IMR-90 (cell line): ENCODE data around the gene STAT5B. TPM values are rescaled to one million over a fixed set of nuclear protein-coding genes. Genes with fewer than 3 reads are reported as not detected.

ENCODE experiments used
- ATAC-seq: fragments of 200-7000 bp; cut with Tn5 transposase; 2 replicates; pipeline ENCODE4 v1.9.1; 2020; ENCODE audit warnings: low read depth, mild to moderate bottlenecking, moderate library complexity
- BruUV-seq: library from RNA; stranded (reverse); fragments of 400-500 nt; replicated peaks from 2 replicates; lab custom pipeline; 2021; lab: Mats Ljungman, UMichigan
- CTCF ChIA-PET: fragments of 300-600 bp; formaldehyde crosslinking; extraction: SDS; loops from one replicate; lab custom pipeline; 2021; ENCODE audit warnings: antibody characterized with exemption; lab: Yijun Ruan, JAX
- POLR2A ChIA-PET: fragments of 300-600 bp; sonication (Branson Sonifier 250); formaldehyde crosslinking; loops from one replicate; lab custom pipeline; 2022; ENCODE audit warnings: antibody characterized with exemption; ENCODE audit not compliant: unreplicated experiment; lab: Charles Lee
- DNase-seq: peaks from one replicate; pipeline ENCODE4 v3.0.0; 2013
- H2AFZ ChIP-seq: replicated peaks from 2 replicates; pipeline ENCODE3; 2013; ENCODE audit warnings: low read length, mild to moderate bottlenecking; ENCODE audit not compliant: poor library complexity
- H2AK5ac ChIP-seq: 2 replicates; pipeline ENCODE4 v1.6.1; 2013; ENCODE audit warnings: low read depth, low read length, inconsistent platforms
- H2AK9ac ChIP-seq: replicated peaks from 2 replicates; pipeline ENCODE3; 2013; ENCODE audit warnings: mild to moderate bottlenecking, low read depth, low read length, moderate library complexity; ENCODE audit not compliant: poor library complexity
- H2BK120ac ChIP-seq: 2 replicates; pipeline ENCODE4 v1.6.1; 2013; ENCODE audit warnings: low read depth, low read length, inconsistent platforms
- H2BK15ac ChIP-seq: 3 replicates; pipeline ENCODE4 v1.6.1; 2013; ENCODE audit warnings: low read depth, low read length, inconsistent platforms
- H2BK20ac ChIP-seq: 2 replicates; pipeline ENCODE4 v1.6.1; 2013; ENCODE audit warnings: low read depth, mild to moderate bottlenecking, inconsistent platforms, low read length, moderate library complexity
- H2BK5ac ChIP-seq: 2 replicates; pipeline ENCODE4 v1.6.1; 2013; ENCODE audit warnings: mild to moderate bottlenecking, low read depth, low read length, inconsistent platforms; ENCODE audit not compliant: poor library complexity, severe bottlenecking
- H3K14ac ChIP-seq: replicated peaks from 2 replicates; pipeline ENCODE4 v1.6.1; 2013; ENCODE audit warnings: low read depth, low read length, inconsistent platforms
- H3K18ac ChIP-seq: 2 replicates; pipeline ENCODE4 v1.6.1; 2013; ENCODE audit warnings: low read depth, low read length, control low read depth
- H3K23ac ChIP-seq: 2 replicates; pipeline ENCODE4 v1.6.1; 2013; ENCODE audit warnings: low read depth, low read length, inconsistent platforms
- H3K27ac ChIP-seq: 2 replicates; pipeline ENCODE4 v1.5.1; 2013; ENCODE audit warnings: mild to moderate bottlenecking, control low read depth, low read length; ENCODE audit not compliant: insufficient read depth
- H3K27me3 ChIP-seq: 2 replicates; pipeline ENCODE4 v1.6.1; 2013; ENCODE audit warnings: low read length; ENCODE audit not compliant: control insufficient read depth, insufficient read depth
- H3K36me3 ChIP-seq: 2 replicates; pipeline ENCODE4 v1.6.1; 2013; ENCODE audit warnings: low read length, mixed read lengths; ENCODE audit not compliant: control insufficient read depth, insufficient read depth
- H3K4ac ChIP-seq: 2 replicates; pipeline ENCODE4 v1.6.1; 2013; ENCODE audit warnings: low read depth, low read length, inconsistent platforms
- H3K4me1 ChIP-seq: 2 replicates; pipeline ENCODE4 v1.6.1; 2013; ENCODE audit warnings: low read length, mixed read lengths; ENCODE audit not compliant: control insufficient read depth, insufficient read depth
- H3K4me2 ChIP-seq: 2 replicates; pipeline ENCODE4 v1.6.1; 2013; ENCODE audit warnings: low read depth, mild to moderate bottlenecking, control low read depth, low read length, moderate library complexity
- H3K4me3 ChIP-seq: 2 replicates; pipeline ENCODE4 v1.5.1; 2013; ENCODE audit warnings: low read depth, mild to moderate bottlenecking, control low read depth, low read length, moderate library complexity; ENCODE audit not compliant: insufficient read depth
- H3K56ac ChIP-seq: 2 replicates; pipeline ENCODE4 v1.6.1; 2013; ENCODE audit warnings: low read length, inconsistent platforms; ENCODE audit not compliant: insufficient read depth; ENCODE audit errors: extremely low read depth
- H3K79me1 ChIP-seq, 2 experiments: 2 replicates each; pipeline ENCODE4 v1.6.1; 2013; ENCODE audit warnings: low read length in 2 of 2, inconsistent platforms in 1 of 2, low read depth in 1 of 2
- H3K9ac ChIP-seq: 2 replicates; pipeline ENCODE4 v1.6.1; 2013; ENCODE audit warnings: low read depth, low read length, control low read depth
- H3K9me1 ChIP-seq: 2 replicates; pipeline ENCODE4 v1.6.1; 2013; ENCODE audit warnings: low read length, inconsistent platforms; ENCODE audit not compliant: insufficient read depth
- H3K9me3 ChIP-seq: 2 replicates; pipeline ENCODE4 v1.6.1; 2013; ENCODE audit warnings: low read length; ENCODE audit not compliant: control insufficient read depth, insufficient read depth
- H4K20me1 ChIP-seq: 2 replicates; pipeline ENCODE4 v1.6.1; 2013; ENCODE audit warnings: low read length, inconsistent platforms; ENCODE audit not compliant: insufficient read depth
- H4K5ac ChIP-seq: 2 replicates; pipeline ENCODE4 v1.6.1; 2013; ENCODE audit warnings: mild to moderate bottlenecking, low read depth, low read length, control low read depth
- H4K8ac ChIP-seq, 2 experiments: 2 replicates each; pipeline ENCODE4 v1.6.1; 2013; ENCODE audit warnings: low read depth in 2 of 2, low read length in 2 of 2, control low read depth in 1 of 2, inconsistent platforms in 1 of 2
- H4K91ac ChIP-seq: 2 replicates; pipeline ENCODE4 v1.6.1; 2013; ENCODE audit warnings: low read depth, low read length, inconsistent platforms; ENCODE audit not compliant: insufficient read depth
- NFE2L2 ChIP-seq: fragments of 150-350 bp; IDR thresholded peaks from 2 replicates; pipeline ENCODE4 v1.6.1; 2016; ENCODE audit warnings: low read depth, mild to moderate bottlenecking, low read length
- RFX5 ChIP-seq: IDR thresholded peaks from 2 replicates; pipeline ENCODE4 v1.8.0; 2012; ENCODE audit warnings: low read depth, mild to moderate bottlenecking, low read length, moderate library complexity
- WGBS, 2 experiments: methylation state at CpG; one replicate each; pipeline versions ENCODE4 v1.1.5 to v1.1.7; 2013; ENCODE audit warnings: missing lambda C conversion rate in 2 of 2; ENCODE audit not compliant: insufficient read length in 1 of 2; ENCODE audit errors: extremely low coverage in 2 of 2; 5-methylcytosine and 5-hydroxymethylcytosine counted together
- dilution Hi-C: fragments of 300-500 bp; cut with HindIII; formaldehyde crosslinking; loops from one replicate; pipeline ENCODE4 v1.14.3; 2018; ENCODE audit warnings: low sequenced_read_pairs; ENCODE audit not compliant: unreplicated experiment
- in situ Hi-C: fragments of 300-500 bp; cut with MboI; formaldehyde crosslinking; loops from 3 replicates; pipeline ENCODE4 v1.14.3; 2019; ENCODE audit warnings: low sequenced_read_pairs, inconsistent platforms, mixed read lengths
- intact Hi-C: fragments of 100-400 bp; cut with micrococcal nuclease; formaldehyde crosslinking; loops from 2 replicates; pipeline ENCODE4 v1.10.0; 2022
- polyA plus RNA-seq, 3 experiments: library from polyadenylated mRNA; depleted of rRNA; stranded (reverse); fragments of >200 nt; gene quantifications; 2 replicates each; pipeline ENCODE4 v1.2.3, GENCODE V29; 2012; ENCODE audit warnings: low replicate concordance in 1 of 3
- total RNA-seq: library from RNA; depleted of rRNA; stranded (reverse); fragments of >200 nt; gene quantifications from 2 replicates; pipeline ENCODE4 v1.2.3, GENCODE V29; 2012

Gene STAT5B
- total and polyA plus RNA-seq, 2 of the 4 experiments (the other 2 are of a cell fraction): 24.4 to 29.6 TPM

- Histone ChIP-seq H2AFZ (no peak overlapping the region), H3K14ac (no peak overlapping the region), H3K18ac (no peak overlapping the region), H3K4me3 (no peak overlapping the region), H2BK5ac (no peak overlapping the region), H3K36me3 (no peaks in the 10 kb centered on the region), H2BK20ac (no peak overlapping the region), H4K5ac (no peak overlapping the region), H2AK5ac (no peak overlapping the region), H3K27me3 (no peaks in the 10 kb centered on the region), H3K56ac (no peak overlapping the region), H3K9me3 (no peaks in the 10 kb centered on the region), H3K9ac (no peak overlapping the region), H4K91ac (no peak overlapping the region), H4K8ac (no peak overlapping the region), H3K23ac (no peak overlapping the region), H3K4me1 (peaks cover 10% of the 10 kb centered on the region), H3K79me1 (peaks cover 9 to 63% of the 10 kb centered on the region in 2 experiments; a peak in 3 of 4 replicates), H3K4me2 (peak overlapping the region; percentile 36; the same call in 1 of the 2 replicates), H3K4ac (no peak overlapping the region), H2AK9ac (no peak overlapping the region), H2BK15ac (no peak overlapping the region), H3K9me1 (peaks cover 11% of the 10 kb centered on the region), H2BK120ac (no peak overlapping the region), H3K27ac (no peak overlapping the region), H4K20me1 (peaks cover 36% of the 10 kb centered on the region)
- TF ChIP-seq RFX5: no peak
- TF ChIP-seq NFE2L2: no peak
- in situ Hi-C loops: no loop called here
- BruUV-seq: no TSS peak
- ATAC-seq (no peak), DNase-seq (no peak)
- POLR2A ChIA-PET: no interaction called here
- intact Hi-C loops: no loop called here
- dilution Hi-C loops: no loop called here
- CTCF ChIA-PET: interaction anchor here (0.6 kb wide), 1 partner anchor 430 kb away, joined by 3 read pairs; no protein-coding TSS in a partner anchor
- WGBS, 2 experiments: no CpG with 5 or more reads among the region's 7 CpGs
These were observed 2.5 kb downstream of the STAT5B start for GRCh38 chr17:42273474-42274252.
